GM12873 (cell line): ENCODE measurements around the gene CLCN7.

Experiments
- TF ChIP-seq, protein P1 (sequence below): IDR thresholded peaks from 2 replicates; pipeline ENCODE4 v1.5.1; 2012; ENCODE audit warnings: low read depth, mild to moderate bottlenecking, moderate library complexity, low read length, control low read depth; ENCODE audit not compliant: insufficient read depth; ENCODE audit errors: missing control alignments

CLCN7 gene

DNA sequence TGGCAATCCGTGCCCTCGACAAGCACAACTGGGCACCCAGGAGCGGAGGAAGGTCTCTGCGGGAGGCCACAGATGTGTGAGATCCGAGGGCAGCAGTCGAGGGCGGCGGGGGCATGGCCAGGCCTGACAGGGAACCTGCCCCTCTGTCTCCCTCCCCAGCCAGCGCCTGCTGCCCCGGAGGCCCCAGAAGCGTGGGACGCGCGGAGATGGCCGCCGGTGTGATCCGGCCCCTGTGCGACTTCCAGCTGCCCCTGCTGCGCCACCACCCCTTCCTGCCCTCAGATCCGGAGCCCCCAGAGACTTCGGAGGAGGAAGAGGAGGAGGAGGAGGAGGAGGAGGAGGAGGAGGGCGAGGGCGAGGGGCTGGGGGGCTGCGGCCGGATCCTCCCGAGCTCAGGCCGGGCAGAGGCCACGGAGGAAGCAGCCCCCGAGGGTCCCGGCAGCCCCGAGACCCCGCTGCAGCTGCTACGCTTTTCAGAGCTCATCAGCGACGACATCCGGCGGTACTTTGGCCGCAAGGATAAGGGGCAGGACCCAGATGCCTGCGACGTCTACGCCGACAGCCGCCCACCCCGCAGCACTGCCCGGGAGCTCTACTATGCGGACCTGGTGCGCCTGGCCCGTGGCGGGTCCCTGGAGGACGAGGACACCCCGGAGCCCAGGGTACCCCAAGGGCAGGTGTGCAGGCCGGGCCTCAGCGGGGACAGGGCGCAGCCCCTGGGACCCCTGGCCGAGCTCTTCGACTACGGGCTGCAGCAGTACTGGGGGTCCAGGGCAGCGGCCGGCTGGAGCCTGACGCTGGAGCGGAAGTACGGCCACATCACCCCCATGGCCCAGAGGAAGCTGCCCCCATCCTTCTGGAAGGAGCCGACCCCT, 42.2 kb downstream of the CLCN7 start:
- TF ChIP-seq, protein P1, sequence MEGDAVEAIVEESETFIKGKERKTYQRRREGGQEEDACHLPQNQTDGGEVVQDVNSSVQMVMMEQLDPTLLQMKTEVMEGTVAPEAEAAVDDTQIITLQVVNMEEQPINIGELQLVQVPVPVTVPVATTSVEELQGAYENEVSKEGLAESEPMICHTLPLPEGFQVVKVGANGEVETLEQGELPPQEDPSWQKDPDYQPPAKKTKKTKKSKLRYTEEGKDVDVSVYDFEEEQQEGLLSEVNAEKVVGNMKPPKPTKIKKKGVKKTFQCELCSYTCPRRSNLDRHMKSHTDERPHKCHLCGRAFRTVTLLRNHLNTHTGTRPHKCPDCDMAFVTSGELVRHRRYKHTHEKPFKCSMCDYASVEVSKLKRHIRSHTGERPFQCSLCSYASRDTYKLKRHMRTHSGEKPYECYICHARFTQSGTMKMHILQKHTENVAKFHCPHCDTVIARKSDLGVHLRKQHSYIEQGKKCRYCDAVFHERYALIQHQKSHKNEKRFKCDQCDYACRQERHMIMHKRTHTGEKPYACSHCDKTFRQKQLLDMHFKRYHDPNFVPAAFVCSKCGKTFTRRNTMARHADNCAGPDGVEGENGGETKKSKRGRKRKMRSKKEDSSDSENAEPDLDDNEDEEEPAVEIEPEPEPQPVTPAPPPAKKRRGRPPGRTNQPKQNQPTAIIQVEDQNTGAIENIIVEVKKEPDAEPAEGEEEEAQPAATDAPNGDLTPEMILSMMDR: no peak

DNA sequence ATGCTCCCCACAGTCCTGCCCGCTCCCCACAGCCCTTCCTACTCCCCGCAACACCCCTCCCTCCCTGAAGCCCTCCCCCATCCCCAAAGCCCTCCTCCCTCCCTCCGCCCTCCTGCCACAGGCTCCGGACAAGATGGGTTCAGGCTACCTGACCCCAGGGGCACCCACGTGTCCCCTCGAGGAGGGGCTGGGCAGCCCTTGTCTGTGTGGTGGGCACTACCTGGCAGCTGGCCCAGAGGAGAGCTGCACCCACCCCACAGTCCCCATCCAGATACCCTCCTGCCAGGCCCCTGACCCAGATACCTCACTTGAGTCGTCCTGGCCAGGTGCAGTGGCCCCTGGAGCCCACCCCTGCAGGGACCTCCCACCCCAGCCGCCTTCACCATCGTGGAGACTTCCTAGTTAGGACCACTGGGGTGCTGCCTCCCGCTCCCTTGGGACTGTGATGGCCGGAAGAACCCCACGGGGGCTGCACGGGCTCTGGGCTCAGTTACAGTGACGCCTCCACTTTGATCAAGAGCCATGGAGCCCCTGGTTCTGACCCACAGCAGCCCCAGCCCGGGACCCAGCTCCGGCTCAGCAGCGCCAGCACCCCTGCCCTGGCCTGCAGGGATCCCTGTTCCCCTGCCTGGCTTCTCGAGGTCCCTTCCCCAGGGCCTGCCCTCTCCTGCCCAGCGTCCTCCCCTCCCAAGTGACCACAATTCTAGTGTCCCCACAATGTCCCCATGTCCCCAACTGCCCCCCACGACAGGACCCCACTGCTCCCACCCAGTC, 43.1 kb downstream of the CLCN7 start:
- TF ChIP-seq, protein P1: no peak

DNA sequence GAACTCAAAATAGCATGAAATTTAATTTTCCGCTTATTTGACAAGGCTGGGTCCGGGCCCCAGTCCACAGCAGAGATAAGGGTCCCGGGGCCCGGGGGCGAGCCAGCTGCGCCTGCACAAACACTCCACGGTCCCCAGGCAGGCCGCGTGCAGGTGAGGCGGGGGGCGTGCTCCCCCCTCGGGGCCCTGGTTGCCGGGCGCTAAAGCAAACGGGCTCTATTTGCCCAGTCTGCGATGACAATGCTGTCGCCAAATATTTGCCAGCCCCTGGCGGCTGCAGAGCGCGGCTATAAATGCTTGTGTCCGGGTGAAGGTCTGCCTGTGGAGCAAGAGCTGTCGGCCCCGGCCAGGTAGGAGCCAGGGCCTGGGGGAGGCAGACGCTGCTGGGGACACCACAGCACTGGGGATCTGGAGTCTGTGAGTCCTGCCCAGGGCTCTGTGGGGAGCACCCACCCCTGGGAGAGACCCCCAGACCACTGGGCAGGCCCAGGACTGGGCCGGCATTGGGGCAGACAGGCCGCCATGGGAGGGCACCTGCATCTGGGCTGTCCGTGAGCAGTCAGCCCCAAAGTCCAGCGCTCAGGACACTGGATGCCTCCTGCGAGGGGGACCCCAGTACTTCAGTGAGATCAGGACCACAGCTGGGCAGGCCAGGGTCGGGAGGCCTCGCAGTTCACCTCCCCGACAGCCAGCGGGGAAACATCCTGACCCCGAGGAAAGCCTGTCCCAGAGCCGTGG, 43.9 kb downstream of the CLCN7 start, which contains the start of gene PERCC1:
TSS of gene PERCC1 (plus strand) at position 320 of the 738 bp plus-strand sequence. CDS start 1,516 bp downstream, outside the sequence.
- TF ChIP-seq, protein P1: no peak

DNA sequence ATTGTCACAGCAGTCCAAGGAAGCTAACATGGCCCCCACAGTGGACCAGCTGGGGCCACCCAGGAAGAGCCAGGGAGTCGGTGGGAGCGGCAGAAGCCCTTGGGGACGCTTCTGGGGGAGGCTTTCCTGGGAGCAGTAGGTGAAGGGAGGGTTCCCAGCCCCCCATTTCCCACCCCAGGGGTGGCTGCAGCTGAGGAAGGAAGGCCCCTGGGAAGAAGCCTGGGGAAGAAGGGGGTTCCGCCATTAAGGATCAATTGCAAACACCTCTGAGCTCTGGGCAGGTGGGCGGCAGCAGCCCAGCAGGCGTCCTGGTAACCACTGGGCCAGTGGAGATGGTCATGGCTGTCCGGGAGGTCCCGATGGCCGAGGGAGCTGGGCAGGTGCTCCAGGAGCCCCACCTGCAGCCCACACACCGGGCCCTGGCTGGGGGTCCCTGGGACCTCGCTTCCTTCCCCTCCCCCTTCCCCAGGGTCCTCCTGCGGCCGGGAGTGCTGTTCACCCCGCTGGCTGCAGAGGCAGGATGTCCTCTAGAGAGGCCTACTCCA, 44.5 kb downstream of the CLCN7 start:
- TF ChIP-seq, protein P1: no peak

DNA sequence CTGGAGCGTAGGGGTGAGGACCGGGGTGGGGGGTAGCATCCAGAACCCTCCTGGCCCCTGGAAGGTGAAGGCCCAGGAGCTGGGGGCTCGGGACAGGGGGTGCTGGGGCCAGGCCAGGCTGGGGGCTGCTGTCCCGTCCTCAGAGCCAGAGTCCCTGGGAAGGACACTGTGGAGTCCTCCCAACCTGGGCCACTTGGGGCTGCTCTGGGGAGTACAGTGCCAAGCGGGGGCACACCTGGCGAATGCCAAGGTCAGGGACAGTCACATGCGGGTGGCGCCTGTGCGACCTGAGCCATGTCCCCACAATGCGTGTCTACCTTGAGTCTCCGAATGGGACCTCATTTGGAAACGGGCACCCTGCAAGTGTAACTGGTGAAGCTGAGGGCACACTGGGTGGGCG, 45.2 kb downstream of the CLCN7 start:
- TF ChIP-seq, protein P1: no peak

DNA sequence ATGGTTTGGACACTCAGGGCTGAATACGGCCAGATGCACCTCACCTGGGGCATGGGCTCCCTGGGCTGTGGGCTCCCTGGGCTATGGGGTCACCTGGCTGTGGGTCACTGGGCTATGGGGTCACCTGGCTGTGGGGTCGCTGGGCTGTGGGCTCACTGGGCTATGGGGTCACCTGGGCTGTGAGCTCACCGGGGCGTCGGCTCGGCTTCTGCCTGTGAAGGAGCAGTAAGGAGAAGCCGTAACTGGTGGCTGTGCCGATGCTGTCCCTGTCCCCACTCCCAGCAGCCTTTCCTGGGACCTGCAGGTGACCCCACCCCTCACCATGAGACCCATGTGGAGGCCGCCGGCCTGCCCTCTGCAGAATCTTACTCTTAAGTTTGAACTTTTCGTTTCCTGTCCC, 45.8 kb downstream of the CLCN7 start:
- TF ChIP-seq, protein P1: no peak
